ENCODE measurements around the gene RABL3.
A peak's percentile ranks its signal among the peaks of the same experiment; 100 is the strongest.
"Not testable (repeated sequence)": the region's sequence is repeated elsewhere in the genome, so short reads cannot be mapped to it uniquely, and the experiment has no call there.

The RABL3 gene

DNA sequence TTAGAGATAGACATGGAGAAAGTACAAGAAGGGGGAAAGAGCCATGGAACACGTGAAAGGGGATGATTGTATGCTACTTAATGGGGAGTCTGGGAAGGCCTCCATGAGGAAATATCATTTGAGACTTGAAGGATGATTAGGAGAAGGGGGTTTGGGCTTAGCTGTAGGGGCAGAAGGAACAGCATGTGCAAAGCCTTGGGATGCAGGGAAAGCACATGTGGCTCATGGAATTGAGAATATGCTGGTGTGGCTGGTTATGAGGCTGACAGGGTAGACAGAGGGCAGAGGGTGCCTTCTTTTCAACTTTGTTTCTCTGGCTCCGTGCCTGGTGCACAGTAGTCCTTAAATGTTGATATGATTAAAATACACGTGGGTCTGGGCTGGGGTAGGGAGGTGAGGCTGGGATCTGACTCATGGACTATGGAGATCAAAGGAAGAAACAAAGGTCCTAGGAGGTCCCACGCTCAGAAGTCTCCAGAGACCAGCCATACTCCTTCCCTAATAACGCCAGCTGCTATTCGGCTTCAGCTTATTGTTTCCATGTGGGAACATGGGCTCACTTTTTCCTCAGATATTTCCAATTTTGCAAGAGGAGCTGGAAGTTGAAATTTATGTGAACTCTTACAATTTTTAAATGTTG, 1.4 kb upstream of the RABL3 start:
- DNase-seq, result no peak

DNA sequence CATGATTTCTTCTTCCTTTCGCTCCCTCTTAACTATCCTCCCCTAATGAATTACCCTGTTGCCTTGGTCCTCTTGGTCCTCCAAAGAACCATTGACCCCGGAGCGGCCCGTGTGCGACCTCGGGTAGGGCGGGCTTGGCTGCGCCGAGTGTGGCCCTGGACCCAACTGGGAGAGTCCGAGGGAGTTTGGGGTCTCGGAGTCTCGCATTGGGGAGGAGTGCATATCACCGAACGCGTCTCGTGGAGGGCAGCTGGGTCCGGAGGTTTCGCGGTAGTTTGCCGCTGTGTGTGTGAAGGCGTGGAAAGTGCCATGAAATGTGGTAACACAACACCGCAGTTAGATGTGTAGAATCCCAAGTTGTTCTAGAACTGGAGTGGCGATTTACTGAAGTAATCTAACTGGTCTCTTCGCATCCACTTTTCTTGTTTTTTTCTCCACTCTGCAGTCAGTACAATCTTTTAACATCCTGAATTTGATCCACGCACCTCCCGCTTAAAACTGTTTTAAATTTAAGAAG, 591 bp upstream of the RABL3 start:
- no peak for DNase-seq

DNA sequence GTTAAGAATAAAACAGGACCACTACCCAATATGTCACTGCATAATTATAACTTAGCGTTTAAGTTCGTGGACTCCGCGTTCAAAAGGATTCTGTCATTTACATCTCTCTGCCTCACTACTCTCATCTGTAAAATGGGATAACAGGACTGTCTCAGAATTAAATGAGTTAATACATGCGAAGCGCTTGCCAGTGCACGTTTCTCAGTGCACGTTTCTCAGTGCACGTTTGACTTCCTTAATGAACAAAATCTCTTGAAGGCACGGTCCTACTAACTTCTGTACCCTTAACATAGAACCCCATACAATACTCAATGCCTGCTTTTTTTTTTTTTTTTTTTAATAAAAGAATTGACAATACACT, 499 bp downstream of the RABL3 start:
- no peak for DNase-seq

DNA sequence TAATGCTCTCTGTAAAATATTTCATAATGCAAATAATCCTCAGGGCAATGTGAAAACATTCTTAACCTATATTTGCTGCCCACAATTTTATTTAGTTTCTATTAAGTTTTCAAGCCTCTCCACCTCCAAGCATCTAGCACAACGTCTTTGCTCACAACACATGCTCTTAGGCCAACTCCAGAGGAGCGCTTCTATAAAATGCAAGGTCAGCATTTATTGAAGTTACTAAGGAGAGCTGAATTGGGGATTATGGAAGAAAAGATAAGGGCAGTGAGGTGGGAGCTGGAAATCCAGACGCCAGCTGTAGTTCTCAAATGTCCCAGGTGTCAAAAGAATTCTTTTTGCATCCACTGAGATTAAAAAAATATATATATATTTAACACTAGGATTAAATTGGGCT, 996 bp downstream of the RABL3 start:
- DNase-seq, result no peak

DNA sequence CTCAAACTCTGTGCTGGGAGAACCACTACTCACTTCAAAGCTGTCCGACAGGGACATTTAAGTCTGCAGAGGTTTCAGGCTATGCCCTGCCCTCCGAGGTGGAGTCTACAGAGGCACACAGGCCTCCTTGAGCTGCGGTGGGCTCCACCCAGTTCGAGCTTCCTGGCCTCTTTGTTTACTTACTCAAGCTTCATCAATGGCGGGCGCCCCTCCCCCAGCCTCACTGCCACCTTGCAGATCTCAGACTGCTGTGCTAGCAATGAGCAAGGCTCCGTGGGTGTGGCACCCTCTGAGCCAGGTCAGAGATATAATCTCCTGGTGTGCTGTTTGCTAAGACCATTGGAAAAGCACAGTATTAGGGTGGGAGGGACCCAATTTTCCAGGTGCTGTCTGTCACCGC, 4.3 kb downstream of the RABL3 start:
- not testable (repeated sequence) for DNase-seq

DNA sequence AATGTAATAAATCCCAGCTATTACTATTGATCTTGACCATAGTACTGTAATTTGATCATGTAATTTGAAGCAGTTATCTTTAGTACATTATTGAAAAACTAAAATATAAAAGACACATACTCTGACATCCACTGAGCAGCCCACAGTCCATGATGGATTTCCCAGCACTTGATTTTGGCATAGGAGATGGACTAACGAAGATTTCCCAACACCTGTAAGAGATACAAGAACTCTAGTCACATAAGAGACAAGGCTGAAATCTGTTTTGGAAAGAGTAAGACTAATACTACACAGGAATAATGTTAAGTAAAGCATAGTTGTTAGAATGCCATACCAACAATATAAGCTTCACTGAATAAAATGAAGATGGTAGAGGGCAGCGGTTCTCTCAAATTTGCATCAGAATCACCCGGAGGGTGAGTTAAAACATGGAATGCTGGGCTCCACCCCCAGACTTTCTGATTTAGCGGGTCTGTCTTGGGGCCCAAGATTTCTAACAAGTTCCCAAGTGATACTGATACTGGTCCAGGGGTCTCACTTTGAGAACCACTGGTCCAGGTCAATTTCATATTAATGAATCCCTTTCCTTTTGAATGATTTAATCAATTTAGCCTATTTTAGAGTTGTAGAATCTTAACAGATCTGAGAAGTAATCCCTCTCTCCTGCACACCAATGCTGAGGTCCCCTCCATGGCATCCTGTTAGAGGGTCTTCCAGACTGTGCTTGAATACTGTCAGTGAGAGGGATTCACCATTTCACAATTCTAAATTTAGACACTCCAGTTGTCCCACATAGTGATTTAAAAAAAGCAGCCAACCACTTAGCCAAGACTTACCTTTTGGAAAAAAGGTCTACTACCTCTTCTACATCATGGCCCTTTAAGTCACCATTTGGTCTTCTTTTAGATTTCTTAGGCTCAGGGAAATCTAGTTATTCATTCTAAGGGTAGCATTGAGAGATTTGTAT, 11.5 kb downstream of the RABL3 start:
- no peak for DNase-seq

DNA sequence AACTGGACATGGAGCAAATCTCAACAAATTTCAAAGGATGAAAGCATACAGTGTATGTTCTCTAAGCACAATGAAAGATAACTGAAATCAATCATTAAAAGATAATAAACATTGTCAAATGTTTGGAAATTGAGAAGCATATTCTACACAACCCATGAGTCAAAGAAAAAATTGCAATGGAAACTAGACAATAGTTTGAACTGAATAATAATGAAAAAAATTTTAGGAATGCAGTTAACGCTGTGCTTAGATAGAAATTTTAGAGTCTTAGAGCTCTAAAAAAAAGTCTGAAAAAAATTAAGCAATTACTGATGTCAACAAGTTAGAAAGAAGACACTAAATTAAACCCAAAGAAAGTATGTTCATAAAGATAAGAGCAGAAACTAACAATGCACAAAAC, 15.5 kb downstream of the RABL3 start:
- no peak for DNase-seq

DNA sequence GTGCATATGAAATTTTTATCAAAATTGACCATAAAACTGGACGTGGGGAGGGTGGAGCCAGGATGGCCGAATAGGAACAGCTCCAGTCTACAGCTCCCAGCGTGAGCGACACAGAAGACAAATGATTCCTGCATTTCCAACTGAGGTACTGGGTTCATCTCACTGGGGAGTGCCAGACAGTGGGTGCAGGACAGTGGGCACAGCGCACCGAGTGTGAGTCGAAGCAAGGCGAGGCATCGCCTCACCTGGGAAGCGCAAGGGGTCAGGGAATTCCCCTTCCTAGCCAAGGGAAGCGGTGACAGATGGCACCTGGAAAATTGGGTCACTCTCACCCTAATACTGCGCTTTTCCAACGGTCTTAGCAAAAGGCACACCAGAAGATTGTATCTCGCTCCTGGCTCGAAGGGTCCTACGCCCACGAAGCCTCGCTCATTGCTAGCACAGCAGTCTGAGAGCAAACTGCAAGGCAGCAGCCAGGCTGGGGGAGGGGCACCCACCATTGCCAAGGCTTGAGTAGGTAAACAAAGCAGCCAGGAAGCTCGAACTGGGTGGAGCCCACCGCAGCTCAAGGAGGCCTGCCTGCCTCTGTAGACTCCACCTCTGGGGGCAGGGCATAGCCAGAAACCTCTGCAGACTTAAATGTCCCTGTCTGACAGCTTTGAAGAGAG, 23.0 kb downstream of the RABL3 start:
- DNase-seq, result not testable (repeated sequence)

DNA sequence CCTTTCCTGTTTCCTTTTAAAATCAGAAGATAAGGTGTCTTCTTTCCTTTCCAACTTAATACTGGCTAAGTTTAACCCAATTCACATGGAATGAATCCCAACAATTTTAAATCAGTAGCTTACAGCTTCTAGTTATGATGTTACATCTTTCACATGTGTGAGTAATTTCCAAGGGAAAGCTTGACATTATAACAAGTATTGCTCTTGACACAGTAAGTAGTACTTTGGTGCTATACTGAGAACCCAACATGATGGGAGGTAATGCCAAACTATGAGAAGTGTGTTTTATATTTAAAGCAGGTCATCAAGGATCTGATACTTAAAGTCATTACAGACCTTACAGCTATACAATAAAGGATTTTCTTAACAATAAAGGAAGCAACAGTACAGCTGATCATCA, 29.1 kb downstream of the RABL3 start:
- DNase-seq, result no peak

DNA sequence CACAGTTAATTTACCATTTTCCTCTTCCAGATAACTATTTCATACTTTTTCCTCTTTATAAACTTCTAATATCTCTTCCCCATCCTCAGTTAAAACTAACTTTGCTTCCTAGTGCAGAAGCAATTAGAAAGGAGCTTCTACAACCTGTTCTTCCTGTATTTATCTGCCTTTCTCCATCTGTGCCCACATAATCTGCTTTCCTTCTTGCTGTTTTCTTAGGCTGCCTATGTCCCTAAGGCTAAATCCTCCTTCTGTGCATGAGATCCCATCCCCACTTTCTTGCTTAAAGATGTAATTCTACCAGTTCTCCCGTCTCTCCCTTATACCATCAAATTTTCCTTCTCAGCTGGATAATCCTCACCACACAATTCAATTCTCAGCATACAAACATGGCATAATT, 31.9 kb downstream of the RABL3 start:
- no peak for DNase-seq

DNA sequence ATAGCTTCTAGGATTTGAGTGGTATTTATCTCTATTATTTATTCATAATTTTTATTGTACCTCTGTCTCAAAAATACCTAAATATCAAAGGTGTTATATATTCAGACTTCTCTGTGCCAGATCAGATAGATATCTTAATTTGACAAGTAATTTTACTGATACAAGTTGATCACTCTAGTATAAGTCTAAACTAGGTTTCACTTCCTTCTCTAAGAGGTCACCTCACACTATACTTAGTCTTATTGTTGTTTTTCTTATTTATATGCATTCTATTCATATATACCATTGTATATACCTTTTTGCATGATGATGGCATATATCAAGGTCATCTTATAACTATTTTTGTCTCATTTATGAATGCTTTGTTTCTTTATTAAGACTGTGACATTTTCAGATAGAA, 33.9 kb downstream of the RABL3 start:
- no peak for DNase-seq

DNA sequence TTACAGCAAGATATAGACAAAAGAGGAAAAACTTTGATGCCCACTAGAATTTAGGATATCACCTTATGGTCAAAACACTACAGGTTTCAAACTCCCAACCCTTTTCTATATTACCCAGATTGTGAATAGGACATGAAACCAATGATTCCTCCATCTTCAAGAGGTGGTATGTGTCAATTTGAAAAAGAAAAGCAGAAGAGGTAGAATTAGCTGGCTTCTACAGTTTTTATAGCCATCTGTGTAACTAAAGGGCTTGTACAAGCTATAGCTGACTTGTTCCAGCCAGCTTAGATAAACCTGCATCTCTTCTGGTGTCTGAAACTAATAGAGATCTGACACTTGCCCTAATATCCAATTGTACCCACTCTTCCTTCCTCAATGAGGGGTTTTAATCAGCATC, 35.4 kb downstream of the RABL3 start:
- no peak for DNase-seq

DNA sequence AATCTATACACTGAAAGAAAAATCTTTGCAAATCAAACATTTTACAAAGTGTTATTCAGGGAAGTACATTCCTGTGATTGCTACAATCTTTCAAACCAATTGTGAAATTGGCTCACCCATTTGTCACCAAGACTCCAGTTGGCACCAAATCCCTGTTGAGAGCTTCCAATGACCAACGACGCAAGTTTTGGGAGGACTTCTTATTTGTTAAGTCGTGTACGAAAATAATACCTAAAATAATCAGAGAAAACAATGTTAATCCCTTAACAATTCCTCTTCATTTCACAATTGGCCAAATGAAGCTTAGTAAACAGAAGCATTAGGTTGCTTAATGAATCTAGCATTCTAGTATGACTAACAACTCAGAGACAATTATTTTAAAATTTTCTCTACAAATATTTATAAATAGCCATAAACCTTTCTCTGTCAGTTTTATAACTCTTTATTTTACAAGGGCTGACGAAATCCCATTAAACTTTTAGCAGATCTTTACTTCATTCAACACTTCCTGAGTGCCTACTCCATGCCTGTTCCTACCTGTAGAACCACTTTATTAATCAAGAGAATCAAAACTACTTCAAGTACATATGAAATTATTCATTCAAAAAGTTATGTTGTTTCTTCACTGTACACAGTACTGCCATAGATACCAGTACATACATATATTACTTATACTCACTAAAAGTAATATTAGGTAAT, 36.3 kb downstream of the RABL3 start:
- no peak for DNase-seq

DNA sequence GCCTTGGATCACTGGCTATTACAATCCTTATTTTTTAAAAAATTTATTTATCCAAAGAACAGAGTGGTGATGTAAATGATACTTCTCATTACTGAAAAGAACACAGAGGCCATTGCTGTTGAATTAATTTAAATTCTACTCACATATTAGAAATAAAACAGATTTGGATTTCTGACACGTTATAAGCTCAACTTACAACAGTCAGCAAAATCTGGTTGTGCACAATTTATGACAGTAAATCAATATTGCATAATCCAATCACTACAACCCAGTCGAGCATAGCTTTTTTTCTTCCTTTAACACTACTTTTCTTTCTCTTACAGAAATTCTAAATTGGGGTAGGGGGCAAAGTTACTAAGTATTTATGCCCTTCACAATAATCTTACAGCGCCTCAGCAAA, 43.0 kb downstream of the RABL3 start:
- no peak for DNase-seq

DNA sequence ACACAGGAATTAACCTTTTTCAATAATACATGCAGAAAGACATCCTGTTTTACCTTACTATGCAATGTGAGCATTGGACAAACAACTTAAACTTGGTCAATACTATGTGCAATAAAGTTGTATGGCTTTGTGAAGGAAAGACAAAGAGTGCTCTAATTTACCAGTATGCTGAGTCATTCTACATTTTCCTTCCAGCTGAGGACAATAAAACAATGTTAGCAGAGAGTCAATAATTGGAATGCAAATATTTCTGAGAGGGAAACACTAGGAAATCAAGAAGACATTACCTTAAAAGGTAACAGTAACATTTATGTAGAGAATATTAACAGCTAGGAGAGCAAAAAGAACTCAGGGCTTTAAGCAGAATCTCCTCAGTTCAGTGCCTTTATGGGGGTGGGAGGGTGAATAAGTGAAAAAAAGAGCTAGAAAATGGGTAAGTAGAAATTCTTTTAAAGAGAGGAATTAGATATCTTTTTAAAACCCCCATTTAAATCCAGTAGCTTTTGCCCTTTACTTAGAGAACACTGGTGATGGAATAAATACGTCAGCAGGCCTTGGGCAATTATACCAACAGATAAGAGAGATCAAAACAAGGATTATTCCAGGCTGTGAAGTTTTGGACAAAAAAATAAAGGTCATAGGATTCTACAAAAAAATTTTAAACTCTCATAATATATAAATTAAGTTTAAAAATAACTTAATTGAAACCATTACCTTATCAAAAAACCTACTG, 48.7 kb downstream of the RABL3 start:
- no peak for DNase-seq

DNA sequence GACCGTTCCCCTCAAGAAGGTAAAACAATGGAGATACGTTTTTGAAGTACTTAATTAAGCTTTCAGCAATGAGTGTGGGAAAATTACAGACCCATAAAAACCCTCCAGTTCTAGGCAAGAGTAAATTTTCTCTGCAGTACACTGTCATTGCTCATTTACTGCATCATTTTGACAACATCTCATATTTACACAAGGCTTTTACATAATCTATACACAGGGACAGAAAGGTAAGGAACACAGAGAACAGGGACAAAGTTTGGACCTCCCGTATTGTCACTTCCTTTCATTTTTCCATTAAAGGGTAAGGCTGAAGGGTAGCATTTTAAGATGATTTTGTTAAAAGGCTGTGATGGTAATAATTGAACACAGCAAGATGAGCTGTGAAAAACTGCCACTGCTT, 52.9 kb downstream of the RABL3 start:
- peak; percentile 9 for DNase-seq

DNA sequence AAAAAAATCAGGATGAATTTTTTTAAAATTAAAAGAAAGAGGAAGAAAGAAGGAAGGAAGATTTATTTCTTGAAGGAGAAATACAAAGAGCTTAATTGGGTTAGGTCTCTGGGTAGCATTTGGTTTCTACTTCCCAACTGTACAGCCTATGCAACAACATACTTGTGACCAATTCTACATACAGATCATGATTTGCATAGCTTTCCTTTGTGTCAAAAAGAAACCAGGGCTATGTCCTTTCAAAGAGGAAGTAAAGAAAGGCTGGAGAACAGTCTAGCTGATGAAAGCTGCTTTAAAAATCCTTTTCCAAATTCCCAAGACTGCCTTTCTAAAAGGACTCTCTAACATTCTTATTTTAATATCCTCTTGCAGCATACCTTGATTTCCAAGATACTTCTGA, 54.2 kb downstream of the RABL3 start:
- DNase-seq, result no peak

DNA sequence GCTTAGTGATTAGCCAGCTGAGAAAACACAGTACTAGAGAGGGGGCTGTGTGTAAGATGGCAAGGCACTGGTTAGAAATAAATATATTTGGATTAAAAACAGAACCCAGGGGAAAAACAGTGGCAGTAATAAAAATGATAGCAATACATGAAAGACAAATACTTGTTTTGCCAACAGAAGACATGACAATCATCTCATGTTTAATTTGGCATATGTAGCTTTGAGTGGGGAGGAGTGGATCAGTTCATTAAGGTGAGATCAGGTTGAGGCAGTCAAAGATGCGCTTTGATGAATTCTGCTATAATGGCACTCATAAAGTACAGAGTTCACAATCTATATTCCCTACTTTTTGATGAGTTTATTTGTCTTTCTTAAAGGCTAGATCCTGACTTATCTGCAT, 56.9 kb downstream of the RABL3 start:
- no peak for DNase-seq

DNA sequence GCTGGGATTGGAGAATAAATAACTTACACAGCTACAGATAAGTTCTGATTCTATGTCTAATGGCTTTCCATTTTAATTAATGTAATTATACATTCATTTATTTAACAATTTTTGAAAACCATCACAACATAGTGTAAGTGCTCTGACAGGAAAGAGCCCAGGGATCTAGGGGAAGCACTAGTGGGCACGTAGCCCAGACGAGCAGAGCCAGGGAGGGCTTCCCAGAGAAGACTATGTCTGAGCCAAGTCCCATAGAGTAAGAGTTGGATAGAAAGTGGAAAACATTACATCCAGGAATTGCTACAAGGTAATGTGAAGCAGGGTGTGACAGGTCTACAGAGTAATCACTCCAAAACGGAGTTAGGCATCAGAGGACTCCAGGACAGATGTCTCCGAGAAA, 57.4 kb downstream of the RABL3 start:
- DNase-seq, result no peak

DNA sequence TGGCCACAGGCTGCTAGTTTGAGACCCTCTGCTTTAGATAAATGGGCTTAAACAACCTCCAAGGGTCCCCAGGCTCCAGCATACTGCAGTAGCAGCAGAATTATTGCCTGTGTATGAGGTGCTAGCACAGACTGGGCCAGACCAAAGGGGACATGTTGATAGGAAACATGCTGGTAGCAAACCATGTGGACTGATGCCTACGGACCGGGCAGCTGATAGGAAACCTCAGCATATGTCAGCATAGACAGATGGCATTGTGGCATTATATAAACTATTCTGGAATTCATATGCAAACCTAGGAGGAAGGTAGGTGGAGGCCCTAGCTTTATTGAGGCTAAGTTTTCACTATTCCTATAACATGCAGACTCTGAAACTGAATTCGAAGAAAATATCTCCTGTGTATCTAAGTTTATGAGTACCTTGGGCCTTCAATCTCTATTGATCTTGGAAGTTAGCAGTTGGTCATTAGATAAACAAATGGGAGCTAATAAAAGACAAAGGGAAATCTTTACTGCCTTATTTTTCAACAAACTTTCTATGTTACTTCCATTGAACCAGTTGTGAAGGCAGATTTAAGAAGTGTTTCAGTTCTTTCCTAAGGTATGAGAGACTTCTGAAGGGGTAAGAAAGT, 58.5 kb downstream of the RABL3 start:
- DNase-seq, result no peak

DNA sequence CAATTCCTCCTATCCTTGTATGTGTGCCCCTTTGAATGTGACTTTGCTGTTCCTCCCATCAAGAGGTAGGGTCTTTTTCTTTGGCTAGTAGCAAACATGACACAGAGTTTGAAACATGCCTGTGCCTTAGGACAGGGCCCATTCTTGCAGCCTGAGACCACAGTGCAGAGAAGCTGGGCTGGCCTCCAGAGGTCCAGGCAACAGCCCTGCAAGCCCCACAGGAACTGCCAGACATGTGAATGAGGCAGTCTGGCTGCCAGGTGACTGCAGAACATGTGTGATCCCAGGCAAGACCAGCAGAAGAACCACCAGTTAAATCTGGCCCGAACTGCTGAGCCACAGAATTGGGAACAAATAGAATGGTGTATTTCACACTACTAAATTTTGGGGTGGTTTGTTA, 59.1 kb downstream of the RABL3 start:
- DNase-seq, result no peak

Measured in retina (tissue), 1 donor.